Neural progenitor cell (in vitro differentiated cells): ENCODE measurements around the gene CGA.

Source experiments
- EZH2 ChIP-seq: fragments of 200-600 bp; sonication (generic); IDR thresholded peaks from 2 replicates; pipeline ENCODE4 v1.6.1; 2017; ENCODE audit warnings: antibody characterized with exemption, mild to moderate bottlenecking, moderate library complexity
- EZH2phosphoT487 ChIP-seq: fragments of 200-600 bp; sonication (generic); IDR thresholded peaks from 2 replicates; pipeline ENCODE4 v1.6.1; 2017; ENCODE audit warnings: antibody characterized with exemption
- TF ChIP-seq, protein P1 (sequence below): fragments of 200-600 bp; sonication (generic); IDR thresholded peaks from 2 replicates; pipeline ENCODE4 v1.5.1; 2017; ENCODE audit warnings: antibody characterized with exemption, mild to moderate bottlenecking

DNA sequence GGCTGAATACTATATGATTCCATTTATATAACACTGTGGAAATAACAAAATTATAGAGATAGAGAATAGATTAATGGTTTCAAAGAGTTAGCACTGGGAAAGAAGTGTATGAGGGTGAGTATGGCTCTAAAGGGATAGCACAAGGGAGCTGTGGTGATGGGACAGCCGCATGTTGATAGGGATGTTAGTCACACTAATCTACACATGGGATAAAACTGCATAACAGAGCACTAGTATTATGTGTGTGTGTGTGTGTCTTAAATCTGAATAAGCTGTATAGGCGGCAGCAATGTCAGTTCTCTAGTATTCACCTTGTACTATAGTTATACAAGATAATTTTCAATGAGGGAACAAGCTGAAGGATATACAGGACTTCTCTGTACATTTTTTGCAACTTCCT, 5.8 kb downstream of the CGA start:
- TF ChIP-seq, protein P1, sequence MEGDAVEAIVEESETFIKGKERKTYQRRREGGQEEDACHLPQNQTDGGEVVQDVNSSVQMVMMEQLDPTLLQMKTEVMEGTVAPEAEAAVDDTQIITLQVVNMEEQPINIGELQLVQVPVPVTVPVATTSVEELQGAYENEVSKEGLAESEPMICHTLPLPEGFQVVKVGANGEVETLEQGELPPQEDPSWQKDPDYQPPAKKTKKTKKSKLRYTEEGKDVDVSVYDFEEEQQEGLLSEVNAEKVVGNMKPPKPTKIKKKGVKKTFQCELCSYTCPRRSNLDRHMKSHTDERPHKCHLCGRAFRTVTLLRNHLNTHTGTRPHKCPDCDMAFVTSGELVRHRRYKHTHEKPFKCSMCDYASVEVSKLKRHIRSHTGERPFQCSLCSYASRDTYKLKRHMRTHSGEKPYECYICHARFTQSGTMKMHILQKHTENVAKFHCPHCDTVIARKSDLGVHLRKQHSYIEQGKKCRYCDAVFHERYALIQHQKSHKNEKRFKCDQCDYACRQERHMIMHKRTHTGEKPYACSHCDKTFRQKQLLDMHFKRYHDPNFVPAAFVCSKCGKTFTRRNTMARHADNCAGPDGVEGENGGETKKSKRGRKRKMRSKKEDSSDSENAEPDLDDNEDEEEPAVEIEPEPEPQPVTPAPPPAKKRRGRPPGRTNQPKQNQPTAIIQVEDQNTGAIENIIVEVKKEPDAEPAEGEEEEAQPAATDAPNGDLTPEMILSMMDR: no peak
- no peak for TF ChIP-seq EZH2phosphoT487
- no peak for TF ChIP-seq EZH2
